Thymus (tissue), 11 donors: ENCODE data around the gene MED16. TPM values are rescaled to one million over a fixed set of nuclear protein-coding genes. Genes with fewer than 3 reads are reported as not detected.
"Not testable (repeated sequence)": the region's sequence is repeated elsewhere in the genome, so short reads cannot be mapped to it uniquely, and the experiment has no call there.

ENCODE experiments used
- DNase-seq, 9 donors: peaks; one replicate each; pipeline ENCODE4 v3.0.0-alpha.2; 2013; ENCODE audit warnings: low spot score in 9 of 9, low read depth in 6 of 9, missing footprints in 1 of 9
- H3K27ac ChIP-seq, 2 donors: one replicate each; pipeline ENCODE4 v1.5.1; 2013; ENCODE audit warnings: control low read depth in 1 of 2, low read depth in 1 of 2, low read length in 1 of 2, mild to moderate bottlenecking in 1 of 2, moderate library complexity in 1 of 2
- H3K27me3 ChIP-seq, 2 donors: one replicate each; pipeline ENCODE4 v1.5.1; 2013; ENCODE audit warnings: low read length in 1 of 2; ENCODE audit not compliant: control insufficient read depth in 2 of 2, insufficient read depth in 1 of 2
- H3K36me3 ChIP-seq, 2 donors: one replicate each; pipeline ENCODE4 v1.5.1; 2013; ENCODE audit warnings: low read length in 1 of 2, mild to moderate bottlenecking in 1 of 2, moderate library complexity in 1 of 2; ENCODE audit not compliant: control insufficient read depth in 2 of 2, insufficient read depth in 2 of 2
- H3K4me1 ChIP-seq, 2 donors: one replicate each; pipeline ENCODE4 v1.5.1; 2013; ENCODE audit warnings: low read length in 2 of 2; ENCODE audit not compliant: control insufficient read depth in 2 of 2, insufficient read depth in 2 of 2
- H3K4me3 ChIP-seq, 2 donors: one replicate each; pipeline ENCODE4 v1.5.1; 2013; ENCODE audit warnings: low read length in 2 of 2, control low read depth in 1 of 2, mild to moderate bottlenecking in 1 of 2
- H3K9me3 ChIP-seq, 2 donors: one replicate each; pipeline ENCODE4 v1.5.1; 2013; ENCODE audit warnings: low read length in 1 of 2, mild to moderate bottlenecking in 1 of 2; ENCODE audit not compliant: control insufficient read depth in 2 of 2, insufficient read depth in 1 of 2
- WGBS: extraction: QIAGEN DNeasy Blood & Tissue Kit; methylation state at CpG from one replicate; pipeline ENCODE4 v1.1.7; 2013; 5-methylcytosine and 5-hydroxymethylcytosine counted together
- polyA plus RNA-seq: library from polyadenylated mRNA; stranded (reverse); fragments of 200-250 nt; gene quantifications from one replicate; pipeline ENCODE4 v1.2.3, GENCODE V29; 2013
- total RNA-seq: library from RNA; stranded (reverse); fragments of 120-200 nt; gene quantifications from one replicate; pipeline ENCODE4 v1.2.4, GENCODE V29; 2013
- donor health status: healthy.

The MED16 gene
- total and polyA plus RNA-seq, 2 donors = 8.9 to 64.4 TPM

DNA sequence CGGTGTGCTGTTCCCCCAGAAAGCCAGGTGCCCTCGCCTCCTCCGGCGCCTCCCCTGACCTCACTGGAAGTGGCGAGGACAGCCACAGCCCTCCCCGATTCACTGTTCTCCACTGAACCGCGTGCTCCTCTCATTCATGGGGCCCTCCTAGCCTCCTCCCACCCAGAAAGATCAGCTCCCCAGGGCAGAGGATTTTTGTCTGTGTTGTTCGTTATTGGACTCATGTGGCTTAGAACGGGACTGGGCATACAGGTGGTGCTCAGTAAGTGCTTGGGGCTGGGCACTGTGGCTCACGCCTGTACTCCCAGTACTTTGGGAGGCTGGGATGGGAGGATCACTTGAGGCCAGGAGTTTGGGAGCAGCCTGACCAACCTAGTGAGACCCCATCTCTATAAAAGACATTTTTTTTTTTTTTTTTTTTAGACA is 48.4 kb downstream of the MED16 start:
- H3K36me3 ChIP-seq = no peaks in the 10 kb centered on the region
- peaks cover 20 to 87% of the 10 kb centered on the region in 2 donors for H3K27me3 ChIP-seq

DNA sequence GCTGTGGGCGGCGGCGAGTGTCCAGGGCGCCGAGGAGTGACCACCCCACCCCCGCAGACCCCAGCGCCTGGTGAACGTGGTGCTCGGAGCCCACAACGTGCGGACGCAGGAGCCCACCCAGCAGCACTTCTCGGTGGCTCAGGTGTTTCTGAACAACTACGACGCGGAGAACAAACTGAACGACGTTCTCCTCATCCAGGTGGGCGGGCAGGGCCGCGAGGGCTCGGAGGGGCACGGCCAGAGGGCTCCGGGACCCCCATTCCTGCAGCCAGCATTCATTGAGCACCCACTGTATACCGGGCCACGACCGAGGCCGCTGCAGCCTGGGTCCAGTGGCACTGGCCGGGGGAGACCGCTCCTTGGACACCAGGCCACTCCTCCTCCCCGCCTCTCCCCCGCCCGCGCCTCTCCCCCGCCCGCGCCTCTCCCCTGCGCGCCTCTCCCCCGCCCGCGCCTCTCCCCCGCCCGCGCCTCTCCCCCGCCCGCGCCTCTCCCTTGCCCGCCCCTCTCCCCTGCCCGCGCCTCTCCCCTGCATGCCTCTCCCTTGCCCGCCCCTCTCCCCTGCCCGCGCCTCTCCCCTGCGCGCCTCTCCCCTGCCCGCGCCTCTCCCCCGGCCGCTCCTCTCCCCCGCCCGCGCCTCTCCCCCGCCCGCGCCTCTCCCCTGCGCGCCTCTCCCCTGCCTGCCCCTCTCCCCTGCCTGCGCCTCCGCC is 49.0 kb downstream of the MED16 start:
- Histone ChIP-seq H3K36me3 (no peaks in the 10 kb centered on the region), H3K4me3 (no peak overlapping the region), H3K27ac (no peak overlapping the region), H3K9me3 (peaks cover 0 to 7% of the 10 kb centered on the region in 2 donors), H3K4me1 (no peaks in the 10 kb centered on the region), H3K27me3 (peaks cover 20 to 85% of the 10 kb centered on the region in 2 donors)
- DNase-seq = no peak
- 48% methylated on average over 70 of the region's 70 CpGs for WGBS

More for the DNA sequence above, 48.4 kb downstream of the MED16 start:
- WGBS = 44% methylated on average over 11 of the region's 11 CpGs
- H3K4me1 ChIP-seq = no peaks in the 10 kb centered on the region
- H3K9me3 ChIP-seq = peaks cover 0 to 7% of the 10 kb centered on the region in 2 donors
- H3K4me3 ChIP-seq = no peak overlapping the region
- H3K27ac ChIP-seq = no peak overlapping the region
- DNase-seq = no peak

DNA sequence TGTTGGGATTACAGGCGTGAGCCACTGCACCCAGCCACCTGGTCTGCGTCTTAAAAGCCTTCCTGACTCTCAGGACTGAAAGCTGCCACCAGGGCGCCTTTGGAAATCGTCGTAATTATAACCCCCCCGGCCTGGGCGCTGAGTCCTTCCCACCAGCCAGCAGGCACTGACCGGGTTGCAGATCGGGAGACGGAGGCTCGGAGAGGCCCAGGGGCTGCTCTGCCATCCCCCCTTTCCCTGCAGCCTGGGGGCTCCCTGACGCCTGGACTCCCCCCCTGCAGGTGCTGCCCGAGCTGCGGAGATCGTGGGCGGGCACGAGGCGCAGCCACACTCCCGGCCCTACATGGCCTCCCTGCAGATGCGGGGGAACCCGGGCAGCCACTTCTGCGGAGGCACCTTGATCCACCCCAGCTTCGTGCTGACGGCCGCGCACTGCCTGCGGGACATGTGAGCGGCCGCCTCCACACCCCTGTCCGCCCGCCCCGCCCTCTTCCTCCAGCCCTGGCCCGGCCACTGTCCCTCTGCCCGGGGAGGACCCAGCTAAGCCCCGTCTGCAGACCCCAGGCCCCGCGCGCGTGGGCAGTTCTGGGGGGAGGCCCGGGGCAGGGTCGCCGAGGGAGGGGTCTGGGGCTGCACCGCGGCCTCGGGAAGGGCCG is 49.7 kb downstream of the MED16 start:
- Histone ChIP-seq H3K4me1 (no peaks in the 10 kb centered on the region), H3K4me3 (no peak overlapping the region), H3K36me3 (no peaks in the 10 kb centered on the region), H3K27me3 (peaks cover 19 to 82% of the 10 kb centered on the region in 2 donors), H3K27ac (no peak overlapping the region), H3K9me3 (peaks cover 0 to 7% of the 10 kb centered on the region in 2 donors)
- DNase-seq = no peak
- 11% methylated on average over 46 of the region's 46 CpGs for WGBS

DNA sequence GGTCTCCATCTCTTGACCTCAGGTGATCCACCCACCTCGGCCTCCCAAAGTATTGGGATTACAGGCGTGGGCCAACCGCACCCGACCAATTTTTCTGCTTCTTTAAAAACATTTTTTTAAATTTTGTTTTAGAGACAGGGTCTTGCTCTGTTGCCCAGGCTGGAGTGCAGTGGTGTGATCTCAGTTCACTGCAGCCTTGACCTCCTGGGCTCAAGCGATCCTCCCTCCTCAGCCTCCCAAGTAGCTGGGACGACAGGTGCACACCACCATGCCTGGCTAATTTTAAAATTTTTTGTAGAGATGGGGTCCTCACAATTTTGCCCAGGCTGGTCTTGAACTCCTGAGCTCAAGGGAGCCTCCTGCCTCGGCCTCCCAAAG is 50.2 kb downstream of the MED16 start:
- WGBS = 87% methylated on average over 7 of the region's 7 CpGs
- not testable (repeated sequence) for H3K4me3 ChIP-seq, H3K4me1 ChIP-seq, H3K9me3 ChIP-seq, H3K27ac ChIP-seq, H3K36me3 ChIP-seq, DNase-seq
- peaks cover 17 to 79% of the 10 kb centered on the region in 2 donors for H3K27me3 ChIP-seq

DNA sequence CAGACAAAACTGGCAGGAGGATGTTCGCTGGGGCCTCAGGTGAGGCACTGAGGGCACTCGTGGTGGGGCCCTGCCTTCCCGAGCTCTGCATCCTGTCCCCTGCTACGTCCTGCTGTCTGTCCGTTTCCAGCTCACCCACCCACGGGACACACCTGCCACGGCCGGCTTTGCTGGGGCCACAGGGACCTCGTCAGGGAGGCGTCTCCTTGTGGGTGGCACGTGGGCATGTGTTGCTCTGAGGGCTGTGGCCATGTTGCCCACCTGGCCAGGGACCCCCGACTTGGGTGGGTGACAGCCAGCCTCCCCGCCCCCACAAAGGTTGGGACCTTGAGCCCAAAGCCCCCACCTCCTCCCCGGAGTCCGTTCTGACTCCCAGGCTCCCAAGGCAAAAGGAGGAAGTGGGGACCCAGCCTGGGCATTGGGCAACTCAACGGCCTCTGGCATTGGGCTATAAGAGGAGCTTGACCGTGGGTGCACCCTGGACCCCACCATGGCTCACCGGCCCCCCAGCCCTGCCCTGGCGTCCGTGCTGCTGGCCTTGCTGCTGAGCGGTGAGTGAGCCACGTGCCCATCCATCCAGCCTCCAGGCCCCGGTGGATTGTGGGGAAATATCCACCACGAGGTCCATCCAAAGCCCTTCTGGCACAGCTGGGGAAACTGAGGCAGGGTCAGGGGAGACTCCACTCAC is 52.3 kb downstream of the MED16 start, which contains the start of gene PRTN3:
PRTN3 (plus strand) TSS at position 481 of the 688 bp plus-strand sequence; CDS start at position 491, 10 bp downstream.
- 71% methylated on average over 24 of the region's 24 CpGs for WGBS
- Histone ChIP-seq H3K27me3 (peaks cover 11 to 72% of the 10 kb centered on the region in 2 donors), H3K36me3 (no peaks in the 10 kb centered on the region)

DNA sequence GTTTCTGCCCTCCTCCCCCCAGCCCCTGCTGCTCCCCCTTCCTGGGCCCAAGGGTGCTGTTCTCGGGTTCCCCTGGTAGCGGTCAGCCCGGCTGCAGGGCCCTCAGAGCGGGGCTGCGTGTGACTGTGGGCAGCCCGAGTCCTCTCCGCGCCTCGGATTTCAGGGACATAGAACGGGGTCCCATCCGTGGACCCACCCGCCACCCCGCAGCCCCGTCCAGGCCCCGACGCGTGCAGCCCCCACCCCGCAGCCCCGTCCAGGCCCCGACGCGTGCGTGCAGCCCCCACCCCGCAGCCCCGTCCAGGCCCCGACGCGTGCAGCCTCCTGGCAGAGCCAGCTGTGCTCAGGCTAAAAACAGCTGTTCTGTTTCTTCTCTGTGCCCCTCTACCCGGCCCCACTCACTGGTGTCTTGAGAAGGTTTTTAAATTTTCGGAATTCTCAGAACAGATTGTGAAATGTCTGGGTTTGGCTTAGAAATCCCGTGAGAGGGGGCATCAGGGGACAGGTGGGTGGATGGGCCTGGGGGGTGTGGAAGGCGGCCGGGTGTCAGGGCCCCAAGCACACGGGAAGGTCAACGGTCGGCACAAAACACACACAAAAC is 57.7 kb downstream of the MED16 start:
- H3K4me3 ChIP-seq = no peak overlapping the region
- H3K36me3 ChIP-seq = no peaks in the 10 kb centered on the region
- peaks cover 2 to 54% of the 10 kb centered on the region in 2 donors for H3K27me3 ChIP-seq
- WGBS = 91% methylated on average over 36 of the region's 36 CpGs
- no peaks in the 10 kb centered on the region for H3K4me1 ChIP-seq
- no peak for DNase-seq
- H3K9me3 ChIP-seq = no peaks in the 10 kb centered on the region
- no peak overlapping the region for H3K27ac ChIP-seq

More for the DNA sequence above, 52.3 kb downstream of the MED16 start, which contains the start of gene PRTN3:
- DNase-seq = no peak
- peaks cover 0 to 7% of the 10 kb centered on the region in 2 donors for H3K9me3 ChIP-seq
- H3K27ac ChIP-seq = no peak within 1 kb of the TSS
- no peaks in the 10 kb centered on the region for H3K4me1 ChIP-seq
- no peak within 1 kb of the TSS for H3K4me3 ChIP-seq

DNA sequence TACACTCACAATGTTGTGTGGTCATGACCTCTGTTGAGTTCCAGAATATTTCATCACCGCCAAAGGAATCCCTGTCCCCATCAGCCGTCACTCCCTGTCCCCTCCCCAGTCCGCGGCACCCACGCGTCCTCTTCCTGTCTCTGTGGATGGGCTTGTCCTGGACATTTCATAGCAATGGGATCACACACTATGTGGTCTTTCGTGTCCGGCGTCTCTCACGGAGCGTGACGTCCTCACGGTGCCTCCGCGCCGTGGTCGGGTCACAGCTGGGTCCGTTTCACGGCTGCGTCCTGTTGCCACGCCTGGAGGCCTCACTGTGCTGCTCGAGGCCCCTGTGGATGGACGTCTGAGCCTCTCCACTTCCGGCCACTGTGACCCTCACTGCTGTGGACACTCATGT is 58.8 kb downstream of the MED16 start:
- no peaks in the 10 kb centered on the region for H3K4me1 ChIP-seq
- H3K4me3 ChIP-seq = no peak overlapping the region
- no peak for DNase-seq
- no peaks in the 10 kb centered on the region for H3K36me3 ChIP-seq
- H3K9me3 ChIP-seq = no peaks in the 10 kb centered on the region
- WGBS = 84% methylated on average over 24 of the region's 24 CpGs
- peaks cover 2 to 53% of the 10 kb centered on the region in 2 donors for H3K27me3 ChIP-seq
- no peak overlapping the region for H3K27ac ChIP-seq

DNA sequence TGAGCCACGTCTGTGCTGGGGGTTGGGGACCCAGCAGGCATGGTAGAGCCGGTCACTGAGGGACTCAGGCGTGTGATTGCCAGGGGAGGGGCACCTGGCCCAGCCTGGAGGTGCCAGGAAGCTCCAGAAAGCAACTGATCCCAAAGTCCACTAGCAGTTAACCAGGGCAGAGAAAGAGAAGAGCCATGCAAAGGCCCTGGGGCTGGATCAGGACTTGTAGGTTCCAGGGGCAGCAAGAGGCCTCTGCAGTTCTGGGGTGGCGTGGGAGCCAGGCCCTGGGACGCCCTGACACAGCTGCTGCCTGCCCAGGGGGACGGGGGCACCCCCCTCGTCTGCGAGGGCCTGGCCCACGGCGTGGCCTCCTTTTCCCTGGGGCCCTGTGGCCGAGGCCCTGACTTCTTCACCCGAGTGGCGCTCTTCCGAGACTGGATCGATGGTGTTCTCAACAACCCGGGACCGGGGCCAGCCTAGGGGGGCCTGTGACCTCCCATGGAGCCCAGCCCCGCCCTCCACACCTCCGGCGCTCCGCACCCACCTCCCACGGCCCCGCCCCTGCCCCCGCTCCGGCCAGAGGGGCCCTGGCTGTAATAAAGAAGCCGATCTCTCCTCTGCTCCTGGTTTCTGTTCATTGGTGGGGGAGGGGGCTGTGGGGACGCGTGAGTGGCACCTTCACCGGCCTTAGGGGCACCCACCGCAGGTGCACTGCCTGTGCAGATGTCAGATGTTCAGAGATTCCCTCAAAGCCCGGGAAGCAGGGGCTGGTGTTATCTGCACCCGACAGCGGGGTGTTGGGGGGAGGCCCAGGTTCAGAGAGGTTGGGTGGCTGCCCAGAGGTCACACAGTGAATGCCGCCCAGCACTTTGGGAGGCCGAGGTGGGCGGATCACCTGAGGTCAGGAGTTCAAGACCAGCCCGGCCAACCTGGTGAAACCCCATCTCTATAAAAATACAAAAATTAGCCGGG is 61.3 kb downstream of the MED16 start:
- Histone ChIP-seq H3K27me3 (peaks cover 2 to 54% of the 10 kb centered on the region in 2 donors), H3K27ac (no peak overlapping the region), H3K36me3 (no peaks in the 10 kb centered on the region), H3K4me3 (no peak overlapping the region), H3K9me3 (no peaks in the 10 kb centered on the region), H3K4me1 (no peaks in the 10 kb centered on the region)
- 82% methylated on average over 38 of the region's 38 CpGs for WGBS
- no peak for DNase-seq
